Type B pancreatic cell (in vitro differentiated cells): Measurements from ENCODE around the gene PTGIS. TPM values are rescaled to one million over a fixed set of nuclear protein-coding genes. Genes with fewer than 3 reads are reported as not detected.

Source experiments
- DNase-seq: peaks from one replicate; pipeline ENCODE4 v3.0.0; 2021; ENCODE audit warnings: mixed read lengths; ENCODE audit not compliant: unreplicated experiment; ENCODE audit errors: extremely low spot score
- H3K27ac Mint-ChIP-seq: 2 replicates; pipeline ENCODE4 v1.8.0; 2021; ENCODE audit warnings: mild to moderate bottlenecking, mixed read lengths
- H3K27me3 Mint-ChIP-seq: 2 replicates; pipeline ENCODE4 v1.8.0; 2021; ENCODE audit warnings: mixed read lengths
- H3K36me3 Mint-ChIP-seq: 2 replicates; pipeline ENCODE4 v1.8.0; 2021; ENCODE audit warnings: mixed read lengths
- H3K4me1 Mint-ChIP-seq: one replicate; pipeline ENCODE4 v1.8.0; 2021; ENCODE audit warnings: mixed read lengths; ENCODE audit not compliant: unreplicated experiment
- H3K4me3 Mint-ChIP-seq: 2 replicates; pipeline ENCODE4 v1.8.0; 2021; ENCODE audit warnings: mild to moderate bottlenecking, mixed read lengths
- H3K9me3 Mint-ChIP-seq: 2 replicates; pipeline ENCODE4 v1.8.0; 2021; ENCODE audit warnings: mixed read lengths
- CTCF ChIP-seq: fragments of 200-600 bp; sonication (generic); conservative IDR thresholded peaks from 2 replicates; pipeline ENCODE4 v1.5.0; 2021; ENCODE audit warnings: antibody characterized with exemption, mild to moderate bottlenecking
- total RNA-seq: library from RNA; stranded (reverse); gene quantifications from 2 replicates; pipeline ENCODE4 v1.2.1, GENCODE V29; 2021; ENCODE audit warnings: low replicate concordance

Gene PTGIS
- total RNA-seq, 1 donor from 2014 or later, result 33.3 TPM

DNA sequence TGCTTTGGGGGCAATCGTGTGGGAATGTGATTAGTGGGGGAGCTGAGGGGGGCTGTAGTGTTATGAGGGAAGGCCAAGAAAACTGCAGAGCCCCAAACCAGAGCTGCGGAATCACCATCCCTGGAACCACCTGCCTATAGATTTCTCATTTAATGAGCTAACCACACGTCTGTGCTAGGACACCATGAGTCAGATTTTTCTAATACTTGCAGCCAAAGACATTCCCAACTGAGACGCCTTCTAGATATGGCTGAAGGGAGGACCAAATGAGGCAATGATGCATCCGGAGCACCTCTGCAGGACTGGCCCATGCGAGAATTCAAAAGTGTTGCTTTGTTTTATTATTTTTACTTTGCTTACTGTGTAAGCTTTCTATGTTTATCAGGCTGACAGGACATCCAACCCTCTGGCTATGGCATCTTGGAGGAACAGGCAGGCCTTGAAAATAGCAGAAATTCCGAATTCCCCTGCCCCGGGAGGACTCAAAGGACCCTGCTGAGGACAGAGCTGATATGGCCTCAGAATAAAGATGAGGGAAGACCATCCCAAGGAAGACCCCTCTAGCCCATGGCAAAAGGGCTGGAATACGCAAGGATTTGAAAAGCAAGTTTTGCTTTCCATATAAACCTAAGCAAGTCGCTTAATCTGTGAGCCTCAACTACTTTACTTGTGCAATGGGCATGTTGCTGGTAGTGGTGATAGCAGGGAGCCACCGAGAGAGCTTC, 3.1 kb upstream of the PTGIS start:
- peaks cover 25% of the 10 kb centered on the region for H3K27me3 Mint-ChIP-seq
- H3K27ac Mint-ChIP-seq, result no peak overlapping the region
- no peaks in the 10 kb centered on the region for H3K9me3 Mint-ChIP-seq
- H3K4me1 Mint-ChIP-seq, result peaks cover 30% of the 10 kb centered on the region
- H3K4me3 Mint-ChIP-seq, result peak overlapping the region; percentile 12
- no peak for TF ChIP-seq CTCF
- H3K36me3 Mint-ChIP-seq, result no peaks in the 10 kb centered on the region
- no peak for DNase-seq

DNA sequence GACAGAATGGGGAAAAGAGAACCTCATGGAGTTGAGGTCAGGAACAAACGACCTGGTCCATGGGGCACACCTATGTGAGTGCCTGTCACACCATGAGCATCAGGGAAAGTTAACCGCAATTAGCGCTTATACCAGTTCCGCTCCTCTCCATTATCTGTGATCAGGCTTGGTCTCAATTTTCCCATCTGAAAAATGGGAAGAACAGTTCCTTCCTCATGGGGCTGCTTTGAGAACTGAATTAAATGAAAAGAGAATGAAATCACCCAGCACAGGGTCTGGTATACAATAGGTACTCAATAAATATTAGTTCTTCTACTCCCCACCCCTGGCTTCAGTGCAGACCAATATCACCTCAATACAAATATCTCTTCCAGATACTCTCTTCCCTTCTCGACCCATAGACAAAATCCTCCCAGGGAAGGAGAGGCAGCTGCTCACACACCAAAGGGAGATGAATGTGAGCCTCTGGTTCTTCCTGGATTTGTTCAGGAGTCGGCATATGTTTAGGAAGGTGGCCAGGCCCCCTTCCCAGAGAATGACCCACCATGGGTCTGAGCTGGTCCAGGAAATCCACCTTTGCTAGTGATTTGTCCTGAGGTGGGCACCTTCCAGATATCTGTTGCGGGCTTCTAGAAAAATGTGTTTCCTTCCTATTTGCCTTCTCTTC, 2.4 kb upstream of the PTGIS start:
- TF ChIP-seq CTCF, result no peak
- no peak overlapping the region for H3K4me3 Mint-ChIP-seq
- no peak overlapping the region for H3K27ac Mint-ChIP-seq

DNA sequence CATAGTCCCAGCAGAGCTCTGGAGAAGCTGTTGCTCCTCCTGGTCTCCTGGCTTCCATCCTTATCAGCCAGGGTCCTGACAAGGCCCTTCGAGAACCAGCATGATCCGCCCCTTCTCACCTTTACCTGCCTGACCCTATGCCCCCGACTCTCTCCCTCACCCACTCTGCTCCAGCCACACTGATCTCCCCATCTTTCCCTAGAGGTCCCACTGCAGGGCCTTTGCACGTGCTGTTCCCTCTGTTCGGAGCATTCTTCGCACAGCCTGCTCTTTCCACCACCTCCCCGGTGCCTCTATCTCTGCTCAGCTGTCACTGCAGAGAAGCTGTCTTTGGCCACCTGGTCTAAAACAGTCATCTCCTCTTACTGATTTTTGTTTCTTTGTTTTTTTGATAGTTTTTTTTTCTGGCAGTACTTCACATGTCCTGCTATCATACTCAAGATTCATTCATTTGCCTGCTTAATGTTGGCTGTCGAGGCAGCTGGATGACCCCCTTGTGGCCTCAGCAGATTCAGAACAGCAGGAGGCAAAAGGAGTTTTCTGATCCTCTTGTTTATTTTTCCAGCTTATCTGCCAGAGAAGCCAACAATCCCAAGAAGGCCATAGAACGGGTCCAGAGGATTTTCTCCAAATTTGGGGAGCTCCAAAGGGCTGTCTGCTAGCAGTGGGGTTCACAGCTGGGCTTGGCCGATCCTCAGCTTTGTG, 1.6 kb upstream of the PTGIS start:
- TF ChIP-seq CTCF, result no peak

More for the DNA sequence above, 2.4 kb upstream of the PTGIS start:
- DNase-seq, result no peak
- Mint-ChIP-seq H3K27me3 (peaks cover 25% of the 10 kb centered on the region), H3K4me1 (peaks cover 30% of the 10 kb centered on the region), H3K9me3 (no peaks in the 10 kb centered on the region), H3K36me3 (no peaks in the 10 kb centered on the region)

GRCh38 chr20:49568278-49569151, 578 bp upstream of the PTGIS start:
- Mint-ChIP-seq H3K27me3 (peaks cover 25% of the 10 kb centered on the region), H3K4me3 (peak overlapping the region; percentile 88), H3K36me3 (no peaks in the 10 kb centered on the region), H3K27ac (no peak overlapping the region), H3K4me1 (peaks cover 30% of the 10 kb centered on the region), H3K9me3 (no peaks in the 10 kb centered on the region)
- DNase-seq, result no peak
- no peak for TF ChIP-seq CTCF

More for the DNA sequence above, 1.6 kb upstream of the PTGIS start:
- no peaks in the 10 kb centered on the region for H3K36me3 Mint-ChIP-seq
- peaks cover 30% of the 10 kb centered on the region for H3K4me1 Mint-ChIP-seq
- DNase-seq, result no peak
- peaks cover 25% of the 10 kb centered on the region for H3K27me3 Mint-ChIP-seq
- H3K4me3 Mint-ChIP-seq, result peak overlapping the region; percentile 69
- no peaks in the 10 kb centered on the region for H3K9me3 Mint-ChIP-seq
- peak overlapping the region; percentile 33 for H3K27ac Mint-ChIP-seq
